Measurements from ENCODE around the gene CELF2.
"Not testable (repeated sequence)": the region's sequence is repeated elsewhere in the genome, so short reads cannot be mapped to it uniquely, and the experiment has no call there.

CELF2 gene

DNA sequence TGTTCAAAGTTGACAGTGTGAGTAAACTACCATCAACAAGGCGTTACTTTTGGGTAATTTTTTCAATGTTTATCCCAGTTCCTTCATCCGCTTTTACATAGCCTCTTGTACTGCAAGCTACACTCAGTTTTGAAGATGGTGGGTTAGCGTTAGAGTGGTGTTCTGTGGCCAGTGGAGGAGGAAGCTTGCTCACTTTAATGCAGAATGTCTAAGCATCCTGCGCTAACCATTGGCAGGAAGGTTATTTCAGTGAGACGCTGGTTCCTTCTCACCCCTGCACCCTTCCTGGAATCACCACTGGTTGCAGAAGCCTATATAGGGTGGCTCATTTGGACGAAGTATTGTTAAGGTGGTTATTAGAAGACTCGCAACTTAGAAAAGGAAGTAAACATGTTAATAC is 159.1 kb downstream of the CELF2 start:
- DNase-seq, result no peak

DNA sequence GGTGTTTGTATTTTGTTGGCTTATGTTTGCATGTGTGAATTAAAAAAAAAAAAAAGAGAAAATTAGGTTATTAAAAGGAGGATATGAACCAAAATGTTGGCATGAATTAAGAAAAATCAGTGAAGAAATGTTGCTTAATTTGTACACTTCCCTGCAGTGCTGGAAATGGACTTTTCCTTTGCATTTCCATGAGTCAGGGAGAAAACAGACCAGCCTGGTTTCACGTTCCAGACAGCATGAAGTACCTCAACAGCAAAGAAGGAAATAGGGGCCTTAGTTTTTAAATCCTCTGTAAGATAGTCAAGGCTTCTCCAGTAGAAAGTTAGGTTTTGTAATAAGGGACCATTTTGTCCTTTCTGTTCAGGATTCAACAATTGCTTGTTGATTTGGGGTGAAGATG is 159.7 kb downstream of the CELF2 start:
- no peak for DNase-seq

DNA sequence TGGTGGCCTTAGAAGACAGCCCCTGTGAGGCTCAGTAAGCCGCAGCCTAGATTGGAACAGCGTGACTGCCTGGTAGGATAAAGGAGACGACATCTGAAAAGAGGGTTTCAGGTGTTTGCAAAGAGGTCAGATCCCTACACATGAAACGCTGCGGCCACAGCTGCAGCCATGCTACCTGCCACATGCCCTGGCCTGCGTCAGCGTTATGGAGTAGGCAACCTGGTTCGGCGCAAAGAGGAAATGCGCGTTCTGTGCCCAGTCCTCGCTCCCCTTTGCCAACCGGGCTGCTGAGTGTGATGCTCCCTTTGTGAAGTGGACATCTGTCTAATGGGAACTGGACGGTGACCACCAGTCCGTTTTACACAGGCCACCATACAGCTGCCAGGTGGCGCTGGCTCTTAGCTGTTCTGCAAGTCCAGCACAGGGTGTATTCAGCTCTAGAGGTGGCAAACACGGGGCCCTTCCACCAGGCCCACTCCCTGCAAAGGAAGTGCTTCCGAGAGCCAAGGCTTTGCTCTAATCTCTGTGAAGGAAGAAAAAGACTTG is 160.3 kb downstream of the CELF2 start:
- no peak for DNase-seq

DNA sequence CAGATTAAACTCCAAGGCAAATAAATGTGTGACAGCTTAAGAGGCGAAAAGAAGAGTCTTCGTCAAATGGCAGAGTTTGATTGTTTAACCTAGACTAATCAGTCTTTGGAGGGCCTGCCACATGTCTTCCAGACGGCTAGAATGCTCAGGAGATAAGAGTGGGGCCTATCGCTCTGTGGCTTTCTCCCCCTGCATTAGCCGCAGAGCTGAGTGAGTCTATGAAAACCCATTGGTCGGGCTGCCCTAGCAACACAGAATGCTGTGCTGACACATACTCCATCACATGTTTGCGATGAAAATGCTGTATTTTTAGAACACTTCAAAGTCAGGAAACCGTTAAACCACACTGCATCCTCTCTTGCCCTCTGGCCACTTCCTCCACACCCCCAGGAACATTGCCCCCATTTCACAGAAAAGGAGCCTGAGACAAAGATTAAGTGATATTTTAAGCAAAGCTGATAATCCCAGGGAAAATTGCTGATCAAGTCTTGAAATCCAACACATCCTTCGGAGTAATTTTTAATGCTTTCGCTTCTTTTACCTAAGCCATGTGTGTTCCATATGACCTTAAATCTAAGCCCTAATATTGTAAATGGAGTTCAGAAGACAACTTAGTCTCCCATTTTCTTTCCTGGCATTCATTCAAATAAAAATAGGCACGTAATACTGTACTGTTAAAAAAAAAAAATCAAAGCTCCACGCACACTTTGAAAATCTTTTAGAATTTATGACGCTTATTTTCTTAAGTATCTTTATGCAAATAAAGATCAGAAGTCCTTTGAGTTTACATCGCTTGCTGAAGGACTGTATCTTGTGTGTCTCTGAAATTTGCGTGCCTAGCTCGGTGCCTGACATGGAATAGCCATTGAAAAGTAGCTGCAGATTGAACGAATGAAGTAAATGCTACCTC is 161.2 kb downstream of the CELF2 start:
- DNase-seq, result no peak

DNA sequence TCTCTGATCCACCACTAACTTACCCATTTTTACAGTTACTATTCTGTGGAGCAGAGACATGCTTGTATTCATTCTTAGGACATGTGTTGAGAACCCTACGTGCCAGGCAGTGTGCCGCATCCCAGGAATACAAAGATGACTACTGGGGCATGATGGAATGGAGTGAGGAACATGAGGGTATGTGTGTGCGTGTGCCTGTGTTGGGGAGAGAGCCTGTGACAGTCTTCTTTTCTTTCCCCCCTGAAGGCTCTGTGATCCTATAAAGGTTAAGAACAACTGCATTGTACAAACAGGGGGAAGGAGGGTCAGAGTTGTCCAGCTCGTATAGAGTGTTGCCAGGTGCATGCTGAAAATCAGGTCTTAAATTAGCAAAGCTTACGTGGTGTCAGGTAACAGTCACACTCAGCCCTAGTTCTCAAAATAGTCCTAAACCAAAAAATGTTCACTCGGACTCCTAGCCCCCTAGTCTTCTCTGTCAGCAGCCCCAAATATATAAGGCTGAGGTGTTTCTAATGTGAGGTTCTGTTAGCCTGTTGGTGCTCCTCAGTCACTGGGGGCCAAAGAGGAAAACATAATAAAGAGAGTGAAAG is 161.9 kb downstream of the CELF2 start:
- no peak for DNase-seq

DNA sequence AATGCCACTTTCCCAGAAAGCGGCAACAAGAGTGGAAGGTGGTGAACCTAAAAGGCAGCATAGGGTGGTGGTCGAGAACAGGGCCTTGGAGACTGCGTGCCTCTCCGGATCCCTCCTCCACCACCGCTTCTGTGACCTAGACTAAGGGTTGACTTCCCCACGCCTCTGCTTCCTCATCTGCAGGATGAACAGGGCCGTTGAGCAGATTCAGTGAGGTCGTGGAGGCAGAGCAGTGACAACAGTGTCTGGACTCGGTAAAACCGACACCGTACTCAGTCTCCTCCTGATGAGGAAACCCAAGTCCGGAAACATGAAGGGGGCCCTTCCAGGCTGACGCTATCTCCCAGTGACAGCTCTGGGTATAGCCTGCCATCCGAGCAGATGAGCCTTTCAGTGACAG is 162.6 kb downstream of the CELF2 start:
- DNase-seq, result no peak

DNA sequence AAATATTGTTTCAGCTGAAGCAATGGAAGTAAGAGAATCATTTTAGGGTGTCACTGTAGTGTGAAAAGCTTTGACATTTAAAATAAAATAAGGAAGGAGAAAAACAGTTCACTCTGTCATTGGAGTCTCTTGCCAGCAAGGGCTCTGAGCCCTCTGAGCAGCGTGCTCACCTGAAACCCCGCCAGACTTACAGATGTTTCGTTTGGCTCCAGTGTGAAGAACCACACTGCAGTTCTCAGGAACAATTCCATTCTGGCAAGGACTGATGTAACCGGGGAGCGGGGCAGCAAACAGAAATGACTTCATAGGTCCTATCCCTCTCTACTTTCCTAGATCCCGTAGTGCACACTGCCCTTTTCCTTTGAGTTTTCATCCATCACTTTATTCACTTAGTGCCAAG is 164.3 kb downstream of the CELF2 start:
- no peak for DNase-seq

DNA sequence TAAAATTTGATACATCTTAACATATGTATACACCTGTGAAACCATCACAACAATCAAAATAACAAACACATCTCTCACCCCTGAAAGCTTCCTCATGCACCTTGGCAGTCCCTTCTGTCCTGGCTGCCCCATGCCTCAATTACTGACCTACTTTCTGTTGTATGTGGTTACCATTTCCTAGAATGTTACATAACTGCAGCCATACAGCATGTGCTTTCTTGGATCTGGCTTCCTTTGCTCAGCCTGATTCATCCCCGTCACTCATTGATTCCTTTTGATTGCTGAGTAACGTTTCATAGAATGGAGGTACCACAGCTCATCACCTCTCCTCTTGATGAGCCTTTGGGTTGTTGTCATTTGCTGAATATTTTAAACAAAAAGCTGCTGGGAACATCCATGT is 165.3 kb downstream of the CELF2 start:
- no peak for DNase-seq

DNA sequence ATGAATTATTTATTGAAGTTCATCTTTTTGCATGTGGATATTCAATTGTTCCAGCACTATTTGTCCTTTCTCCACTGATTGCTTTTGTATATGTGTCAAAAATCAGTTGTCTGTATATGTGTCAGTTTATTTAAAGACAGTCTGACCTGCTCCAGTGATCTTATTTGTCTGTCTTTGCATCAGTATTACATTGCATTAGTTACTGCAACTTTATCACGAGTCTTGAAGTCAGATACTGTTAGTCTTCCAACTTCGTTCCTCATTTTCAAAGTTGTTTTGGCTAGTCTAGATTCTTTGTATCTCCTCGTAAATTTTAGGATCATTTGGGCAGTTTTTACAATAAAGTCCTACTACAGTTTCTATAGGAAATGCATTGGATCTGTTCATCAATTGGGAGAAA is 166.4 kb downstream of the CELF2 start:
- DNase-seq, result no peak

DNA sequence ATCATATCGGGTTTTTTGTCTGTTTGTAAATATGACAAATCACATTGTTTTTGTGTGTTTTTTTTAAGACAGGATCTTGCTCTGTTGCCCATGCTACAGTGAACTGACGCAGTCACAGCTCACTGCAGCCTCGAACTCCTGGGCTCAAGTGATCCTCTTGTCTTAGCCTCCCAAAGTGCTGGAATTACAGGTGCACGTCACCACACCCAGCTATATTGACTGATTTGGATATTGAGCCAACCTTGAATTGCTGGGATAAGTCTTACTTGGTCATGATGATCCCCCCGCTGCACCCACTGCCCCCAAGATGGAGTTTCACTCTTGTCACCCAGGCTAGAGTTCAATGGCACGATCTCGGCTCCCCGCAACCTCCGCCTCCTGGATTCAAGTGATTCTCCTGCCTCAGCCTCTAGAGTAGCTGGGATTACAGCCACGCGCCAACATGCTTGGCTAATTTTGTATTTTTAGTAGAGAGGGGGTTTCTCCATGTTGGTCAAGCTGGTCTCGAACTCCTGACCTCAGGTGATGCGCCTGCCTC is 167.5 kb downstream of the CELF2 start:
- not testable (repeated sequence) for DNase-seq

DNA sequence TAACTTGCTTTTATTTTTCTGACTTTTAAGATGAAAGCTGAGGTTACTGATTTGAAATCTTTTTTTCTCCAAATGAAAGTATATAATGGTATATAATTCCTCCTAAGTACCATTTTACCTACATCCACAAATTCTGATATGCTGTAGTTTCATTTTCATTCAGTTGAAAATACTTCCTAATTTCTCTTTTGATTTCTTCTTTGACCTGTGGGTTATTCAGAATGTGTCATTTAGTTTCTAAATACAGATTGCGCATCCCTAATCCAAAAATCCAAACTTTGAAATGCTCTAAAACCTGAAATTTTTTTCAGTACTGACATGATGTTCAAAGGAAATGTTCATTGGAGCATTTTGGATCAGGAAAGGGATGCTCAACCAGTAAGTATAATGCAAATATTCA is 168.7 kb downstream of the CELF2 start:
- no peak for DNase-seq

DNA sequence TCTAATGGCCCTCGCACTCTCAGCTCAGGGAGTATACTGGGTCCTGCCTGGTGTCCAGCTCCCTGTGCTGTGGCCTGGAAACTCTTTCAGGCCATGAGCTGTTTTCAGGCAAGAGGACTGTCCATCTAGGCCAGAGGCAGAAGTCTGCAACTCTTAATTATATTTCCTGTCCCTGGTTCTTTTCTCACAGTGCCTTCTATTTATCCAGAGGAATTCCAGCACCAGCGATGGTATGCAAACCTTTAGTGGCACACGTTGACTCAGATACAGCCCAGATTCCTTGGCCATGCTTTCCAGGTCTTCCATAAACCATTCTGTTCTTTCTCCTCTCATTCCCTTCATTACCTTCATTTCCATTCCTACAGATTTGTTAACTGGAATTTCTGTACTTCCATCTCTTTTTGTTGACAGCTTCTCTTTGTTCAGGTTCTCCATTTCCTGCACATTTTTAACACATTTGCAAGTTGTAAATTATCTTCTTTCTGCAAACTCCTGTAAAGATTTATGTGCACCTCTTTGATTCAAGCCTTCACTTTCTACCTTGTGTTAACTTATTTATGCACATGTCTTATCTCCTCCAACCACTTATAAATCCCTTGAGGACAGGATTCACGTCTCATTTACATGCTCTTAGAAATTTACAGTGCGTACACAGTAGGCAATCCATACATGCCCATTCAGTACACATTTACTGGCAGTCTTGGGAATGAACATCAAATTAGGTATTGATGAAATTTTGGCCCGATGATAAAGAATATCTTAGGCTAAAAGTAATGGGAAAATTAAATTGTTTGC is 172.1 kb downstream of the CELF2 start:
- DNase-seq, result no peak

DNA sequence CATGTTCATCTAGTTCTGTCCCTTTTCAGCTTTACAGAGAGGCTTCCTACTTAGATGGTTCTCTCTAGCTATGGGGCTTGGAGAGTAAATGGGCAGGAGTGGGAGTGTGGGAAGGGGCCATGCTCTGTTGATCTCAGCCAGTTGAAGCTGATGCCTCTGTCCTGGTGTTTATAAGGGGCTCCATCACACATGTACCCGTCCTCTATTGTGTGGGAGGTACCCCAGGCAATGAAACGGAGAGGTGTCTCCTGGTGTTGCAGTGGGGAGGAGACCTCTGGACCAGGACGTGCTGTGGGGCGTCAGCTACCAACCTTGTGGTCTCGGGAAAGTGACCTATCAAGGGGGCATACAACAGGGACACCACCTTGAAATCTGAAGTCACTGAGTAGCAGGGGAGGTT is 173.5 kb downstream of the CELF2 start:
- DNase-seq, result no peak

DNA sequence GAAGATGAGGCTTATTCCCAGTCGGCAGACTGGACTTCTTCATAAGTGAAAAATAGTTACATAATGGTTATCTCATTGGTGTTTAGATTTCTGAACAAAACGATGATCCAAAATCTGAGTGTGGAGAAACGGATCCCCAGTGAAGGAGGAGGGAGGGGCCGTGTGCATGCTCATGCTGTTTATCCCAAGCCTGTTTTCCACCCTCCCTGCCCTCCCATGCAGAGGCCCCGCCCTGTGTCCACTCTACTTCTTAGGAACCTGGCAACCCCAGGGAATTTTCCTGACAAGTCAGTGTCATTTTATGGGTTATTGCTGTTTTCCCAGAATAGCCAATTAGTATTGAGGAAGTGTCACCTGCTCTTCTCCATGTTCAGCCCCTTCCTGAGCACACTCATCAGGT is 174.0 kb downstream of the CELF2 start:
- DNase-seq, result no peak

DNA sequence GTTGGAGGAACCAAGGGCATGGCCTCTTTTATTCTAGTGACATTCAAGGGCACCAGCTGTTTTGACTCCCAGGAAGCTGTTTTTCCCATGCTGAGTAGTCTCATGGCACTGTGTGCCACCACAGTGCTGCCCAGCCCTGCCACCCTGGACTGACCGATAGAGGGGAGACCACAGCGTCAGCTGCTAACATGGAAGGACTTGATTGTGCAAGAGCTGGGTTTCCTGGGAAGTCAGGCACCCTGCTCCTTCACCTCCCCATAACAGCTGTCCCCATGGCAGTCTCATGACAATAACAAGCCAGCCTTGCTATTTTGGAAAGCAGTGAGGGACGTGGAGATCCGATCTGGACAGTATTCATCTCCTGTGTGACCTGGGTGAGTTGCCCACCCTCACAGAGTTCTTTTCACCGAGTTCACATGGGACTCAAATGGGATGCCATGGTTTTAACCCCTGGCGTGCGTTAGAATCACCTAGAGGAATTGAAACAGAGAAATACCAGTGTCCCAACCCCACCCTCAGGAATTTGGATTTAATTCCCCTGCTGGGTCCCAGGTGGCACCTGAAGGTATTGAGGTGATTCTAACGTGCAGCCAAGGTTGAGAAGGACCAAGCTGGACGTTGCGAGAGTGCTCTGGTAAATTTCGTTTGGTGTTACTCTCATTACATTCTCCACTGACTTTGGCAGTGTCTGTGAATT is 174.8 kb downstream of the CELF2 start:
- no peak for DNase-seq

DNA sequence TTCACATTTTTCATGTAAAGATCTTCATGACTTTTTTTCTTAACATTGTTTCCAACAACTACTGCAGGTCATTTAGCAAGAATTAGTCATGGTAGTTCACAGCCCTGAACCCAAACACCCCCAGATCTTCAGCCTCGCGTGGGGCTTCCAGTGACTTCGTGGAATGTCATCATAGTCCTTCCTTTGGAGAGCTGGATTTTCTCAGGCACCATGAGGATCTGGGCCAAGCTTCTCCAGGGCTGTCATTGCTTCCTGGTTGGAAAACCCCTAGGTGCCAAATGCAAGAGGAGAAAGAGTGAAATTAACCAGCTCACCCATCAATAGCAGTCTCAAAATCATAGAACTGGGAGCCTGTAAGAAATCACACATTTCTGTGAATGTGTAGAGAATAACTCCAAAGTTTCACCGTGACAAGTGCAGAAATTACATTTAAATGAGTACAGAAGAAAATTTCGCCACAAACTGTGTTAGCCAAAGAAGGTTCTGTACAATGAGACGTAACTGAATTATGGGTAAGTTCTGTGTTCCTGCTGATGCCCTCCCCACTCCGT is 175.4 kb downstream of the CELF2 start:
- no peak for DNase-seq

DNA sequence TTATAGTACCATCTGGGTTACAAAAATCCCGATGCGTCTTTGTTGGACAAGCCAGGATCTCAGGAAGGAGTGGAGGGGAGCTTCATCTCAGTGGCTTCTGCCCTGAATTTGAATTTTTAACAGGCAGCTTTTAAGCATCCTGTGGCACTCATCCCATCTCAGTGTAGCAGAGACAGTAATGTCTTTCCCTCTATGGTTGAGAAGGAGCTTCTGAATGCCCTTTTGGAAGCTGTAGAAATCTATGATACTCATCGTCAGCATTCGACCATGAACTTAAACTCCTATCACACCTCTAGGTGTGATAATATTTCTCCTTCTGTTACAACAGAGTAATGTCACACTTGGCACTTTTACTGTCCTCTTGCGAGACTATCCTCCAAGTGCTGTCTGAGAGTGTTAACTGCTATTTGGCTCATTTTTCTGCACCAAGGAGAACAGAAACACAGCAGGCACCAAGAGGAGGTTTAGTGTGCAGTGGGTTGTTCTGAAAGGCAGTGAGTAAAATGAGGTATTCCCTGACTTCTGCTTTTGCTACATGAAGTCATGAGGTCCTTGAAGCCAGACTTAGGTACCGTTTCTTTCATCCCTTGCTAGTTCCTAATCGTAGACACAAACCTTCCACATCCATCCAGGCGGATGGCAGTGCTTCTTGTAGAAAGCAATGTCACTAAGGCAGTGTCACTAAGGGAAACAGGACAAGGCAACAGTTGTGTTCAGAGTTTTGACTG is 177.4 kb downstream of the CELF2 start:
- DNase-seq, result no peak

DNA sequence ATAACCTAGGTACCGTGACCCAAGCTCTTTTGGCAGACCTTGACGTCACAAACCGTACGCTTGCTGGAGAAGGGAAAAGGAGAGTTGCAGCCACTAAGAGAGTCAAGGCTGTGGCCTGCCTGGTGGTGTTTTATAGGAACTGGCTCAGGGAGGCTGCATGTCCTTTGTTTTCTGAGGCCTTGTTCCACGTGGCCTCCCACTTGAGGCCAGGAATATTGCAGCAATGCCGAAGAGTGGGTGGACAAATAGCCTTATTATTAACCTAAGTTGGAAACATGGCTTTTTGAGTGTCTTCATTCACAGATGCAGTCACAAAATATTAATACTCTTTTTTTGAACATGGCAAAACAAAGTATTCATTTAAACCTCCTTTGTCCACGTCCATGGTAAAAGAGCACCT is 178.0 kb downstream of the CELF2 start:
- no peak for DNase-seq

DNA sequence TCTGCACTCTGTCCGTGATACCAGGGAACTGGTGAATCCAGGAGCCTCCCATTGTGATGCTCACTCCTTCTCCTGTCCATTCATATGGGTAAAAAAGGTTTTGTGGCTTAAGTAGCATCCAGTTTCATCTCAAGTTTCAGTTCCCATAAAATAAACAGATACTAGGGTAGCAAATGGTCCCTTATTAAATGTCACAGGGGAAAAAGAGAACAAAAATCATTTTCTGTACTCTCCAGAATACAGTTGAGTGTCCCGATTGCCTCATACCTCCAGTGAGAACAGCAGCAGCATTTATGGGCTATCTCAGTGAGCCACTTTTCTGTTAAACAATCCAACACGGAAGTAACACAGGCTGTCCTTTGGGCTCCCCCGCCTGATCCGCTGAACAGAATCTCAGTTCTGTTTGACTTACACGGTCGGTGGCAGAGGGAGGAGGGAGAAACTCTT is 179.6 kb downstream of the CELF2 start:
- no peak for DNase-seq

DNA sequence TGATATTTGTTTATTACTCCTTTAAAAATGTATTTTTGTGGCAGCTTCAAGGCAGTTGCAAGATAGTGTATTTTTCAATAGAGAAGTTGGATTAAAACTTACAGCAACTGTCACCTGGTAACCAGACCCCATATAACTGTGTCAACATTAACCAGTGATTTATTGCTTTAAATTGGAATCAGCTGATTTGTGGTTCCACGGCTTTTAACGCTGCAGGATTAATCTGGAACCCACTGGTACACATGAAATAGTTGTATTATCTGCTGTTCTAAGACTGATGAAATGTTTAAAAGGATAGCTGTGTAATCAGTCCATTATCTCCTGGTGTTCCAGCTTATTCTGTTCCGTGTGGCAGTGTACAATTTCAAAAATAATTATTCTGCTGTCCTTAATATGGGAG is 180.2 kb downstream of the CELF2 start:
- no peak for DNase-seq

DNA sequence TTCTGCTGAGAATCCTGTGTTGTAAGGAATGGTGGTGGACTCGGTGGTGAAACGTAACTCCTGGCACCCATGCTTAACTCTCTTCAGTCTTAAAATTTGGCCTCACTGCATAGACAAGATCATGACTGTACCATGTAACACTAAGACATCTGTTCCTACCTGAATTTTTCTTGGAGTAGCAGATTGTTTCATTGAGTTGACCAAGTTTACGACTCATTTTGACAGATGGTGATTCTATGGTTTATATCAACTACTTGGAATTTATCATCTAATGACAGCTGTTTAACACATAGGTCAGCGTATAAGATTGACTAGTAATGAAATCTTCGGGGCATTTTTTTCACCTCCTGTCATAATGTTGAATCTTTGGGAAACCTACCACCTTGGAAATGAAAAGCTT is 184.2 kb downstream of the CELF2 start:
- DNase-seq, result no peak
